SK-N-DZ (cell line): ENCODE measurements around the gene SNX21.
"Not testable (repeated sequence)": the region's sequence is repeated elsewhere in the genome, so short reads cannot be mapped to it uniquely, and the experiment has no call there.

Experiments used
- DNase-seq: peaks from one replicate; pipeline ENCODE4 v3.0.0-alpha.2; 2015; ENCODE audit warnings: low spot score

Gene SNX21

DNA sequence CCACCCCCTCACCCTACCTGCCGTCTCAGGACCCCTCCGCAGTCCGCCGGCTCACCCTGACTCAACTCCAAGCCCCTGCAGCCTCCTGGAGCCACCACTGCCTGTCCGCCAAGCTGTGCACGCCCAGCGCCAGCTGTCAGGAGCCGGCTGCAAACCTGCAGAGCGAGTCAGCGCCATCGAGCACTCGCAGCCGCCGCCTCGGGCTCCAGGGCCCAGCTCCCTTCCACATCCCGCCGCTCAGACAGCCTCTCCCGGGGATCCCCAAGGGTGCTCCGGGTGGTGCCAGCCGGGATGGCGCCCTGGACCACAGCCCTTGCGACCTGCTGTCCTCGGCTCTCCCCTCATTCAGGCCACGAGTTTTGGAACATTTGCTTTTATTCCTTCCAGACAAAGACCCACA is 10.7 kb upstream of the SNX21 start:
- DNase-seq: peak; percentile 69

GRCh38 chr20:45823949-45824835 is 9.4 kb upstream of the SNX21 start:
- DNase-seq: peak; percentile 68

GRCh38 chr20:45826381-45827019 is 7.1 kb upstream of the SNX21 start:
- DNase-seq: peak; percentile 70

DNA sequence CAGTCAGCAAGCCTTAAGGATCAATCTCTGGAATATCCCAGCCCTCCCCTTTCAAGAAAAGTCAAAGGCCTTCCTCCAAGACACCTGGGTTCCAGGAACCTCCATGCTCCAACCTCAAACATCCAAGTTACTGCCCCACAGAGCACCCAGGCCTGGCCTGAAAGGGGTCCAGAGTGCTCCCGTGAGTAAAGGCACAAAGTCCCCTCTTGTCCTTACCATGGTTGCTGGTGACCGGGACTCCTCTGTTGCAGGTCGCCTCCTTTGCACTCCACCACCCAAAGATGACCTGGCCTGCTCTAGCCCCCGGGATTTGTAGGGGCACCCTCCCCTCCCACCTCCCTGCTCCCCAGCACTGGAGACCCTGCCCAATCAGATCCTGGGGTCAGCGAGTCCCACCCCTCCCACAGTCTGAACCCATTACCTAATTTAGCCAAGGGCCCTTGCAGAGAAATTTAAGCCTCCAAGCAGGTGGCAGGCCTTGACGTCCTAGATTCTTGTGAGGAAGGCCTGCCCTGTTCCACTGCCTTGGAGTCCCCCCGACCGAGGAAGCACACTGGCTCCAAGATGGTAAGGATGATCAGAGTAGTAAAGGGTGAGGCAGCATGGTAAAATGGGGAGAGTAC is 6.5 kb upstream of the SNX21 start, which contains the start of gene TNNC2:
TSS of gene TNNC2 (minus strand) at position 283 of the 623 bp plus-strand sequence. CDS start at position 219, 64 bp downstream.
- DNase-seq: no peak

- no peak for DNase-seq
Measured at GRCh38 chr20:45827712-45828111, 5.9 kb upstream of the SNX21 start.

- DNase-seq: no peak
Measured at GRCh38 chr20:45828589-45828988, 5.0 kb upstream of the SNX21 start.

GRCh38 chr20:45829673-45830106 is 3.9 kb upstream of the SNX21 start:
- DNase-seq: not testable (repeated sequence)

- DNase-seq: no peak
Measured at GRCh38 chr20:45832619-45833018, 980 bp upstream of the SNX21 start.

- peak; percentile 87 for DNase-seq
Measured at GRCh38 chr20:45833883-45834796, 541 bp downstream of the SNX21 start.

GRCh38 chr20:45834797-45835161 is 1.2 kb downstream of the SNX21 start:
- DNase-seq: no peak

DNA sequence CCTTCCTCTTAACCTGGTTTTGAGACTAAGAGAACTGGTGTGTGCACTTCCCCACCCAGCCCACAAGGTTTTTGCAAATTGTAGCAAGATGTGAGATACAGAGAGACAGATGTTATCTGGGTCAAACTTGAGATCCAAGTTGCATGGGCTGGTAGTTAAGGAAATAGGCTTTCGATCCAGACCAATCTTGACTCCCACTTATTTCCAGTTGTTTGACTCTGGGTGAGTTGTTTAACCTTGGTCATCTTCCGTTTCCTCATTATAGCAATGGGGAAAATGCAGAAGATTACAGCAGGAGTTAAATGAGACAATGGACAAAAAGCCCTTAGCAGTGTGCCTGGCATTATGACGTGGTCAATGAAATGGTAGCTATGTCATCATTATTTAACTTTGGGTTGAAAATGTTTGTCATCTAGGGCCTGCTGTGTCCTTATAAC is 1.7 kb downstream of the SNX21 start:
- DNase-seq: no peak

GRCh38 chr20:45835825-45836224 is 2.2 kb downstream of the SNX21 start:
- no peak for DNase-seq

- peak; percentile 63 for DNase-seq
Measured at GRCh38 chr20:45836841-45837240, 3.2 kb downstream of the SNX21 start.

- no peak for DNase-seq
Measured at GRCh38 chr20:45840700-45841198, 7.2 kb downstream of the SNX21 start.

DNA sequence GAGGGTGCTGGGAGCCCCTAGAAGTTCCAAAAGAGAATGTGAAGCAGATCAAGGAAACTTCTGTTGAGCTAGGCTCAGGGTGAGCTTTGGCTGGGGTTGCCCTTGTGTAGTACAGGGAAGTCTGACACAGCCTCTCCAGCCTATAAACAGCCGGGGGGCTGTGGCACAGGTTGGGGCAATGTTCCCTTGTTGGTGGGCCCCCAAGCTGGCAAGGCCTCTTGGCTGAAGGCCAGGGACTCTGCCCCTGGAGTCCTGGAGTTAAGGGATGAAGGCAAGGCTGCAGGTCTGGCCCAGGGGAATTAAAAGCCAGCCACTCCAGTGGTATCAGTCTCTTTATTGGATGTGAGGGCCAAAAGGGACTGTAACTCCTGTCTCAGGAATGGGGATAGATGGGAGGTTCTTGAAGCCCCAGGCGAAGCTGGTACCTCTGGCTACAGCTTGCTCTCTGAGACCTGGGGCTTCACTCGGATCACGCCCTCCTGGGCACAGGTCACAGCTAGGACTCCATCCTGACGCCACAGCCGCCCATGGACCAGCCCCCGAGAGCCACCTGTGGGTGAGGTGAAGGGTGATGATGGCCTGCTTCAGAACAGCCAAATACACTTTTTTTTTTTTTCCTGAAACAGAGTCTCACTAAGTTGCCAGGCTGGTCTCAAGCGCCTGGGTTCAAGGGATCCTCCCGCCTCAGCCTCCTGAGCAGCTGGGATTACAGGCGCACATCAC is 8.0 kb downstream of the SNX21 start:
- no peak for DNase-seq

- DNase-seq: no peak
Measured at GRCh38 chr20:45842169-45842812, 8.7 kb downstream of the SNX21 start.

DNA sequence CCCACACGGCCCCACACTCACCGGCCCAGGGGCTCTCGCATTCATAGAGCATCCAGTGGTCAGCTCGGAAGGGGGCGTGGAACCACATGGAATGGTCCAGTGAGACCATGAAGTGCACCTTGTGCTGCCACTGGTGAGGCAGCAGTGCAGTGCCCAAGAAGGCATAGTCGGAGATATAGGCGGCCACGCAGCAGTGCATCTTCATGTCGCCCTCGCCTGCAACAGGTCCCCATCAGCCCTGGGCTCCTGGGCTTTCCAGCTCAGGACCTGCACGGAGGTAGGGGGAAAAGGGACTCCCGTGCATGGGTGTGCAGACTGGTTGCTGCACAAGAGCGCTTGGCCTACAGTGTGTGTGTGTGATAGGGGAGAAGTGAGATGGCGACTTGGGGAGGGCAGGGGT is 9.9 kb downstream of the SNX21 start:
- DNase-seq: no peak

DNA sequence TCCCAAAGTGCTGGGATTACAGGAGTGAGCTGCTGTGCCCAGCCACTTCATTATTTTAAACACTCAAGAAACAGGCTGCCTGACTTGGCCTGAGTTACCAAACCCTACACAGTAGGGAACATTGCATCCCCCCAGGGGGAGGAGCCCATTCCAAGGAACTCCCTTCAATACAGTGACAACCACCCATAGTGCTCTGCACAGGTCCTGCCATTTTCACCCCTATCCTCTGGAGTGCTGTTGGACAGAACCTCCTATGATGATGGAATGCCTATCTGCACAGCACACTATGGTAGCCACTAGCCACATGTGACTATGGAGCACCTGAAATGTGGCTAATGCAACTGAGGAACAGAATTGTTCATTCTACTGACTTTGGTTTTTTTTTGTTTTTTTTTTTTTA is 11.9 kb downstream of the SNX21 start:
- no peak for DNase-seq

GRCh38 chr20:45848421-45848820 is 14.8 kb downstream of the SNX21 start:
- DNase-seq: no peak
